NCI-H774 (cell line): ENCODE results near the gene ERG28.
"Not testable (repeated sequence)": the region's sequence is repeated elsewhere in the genome, so short reads cannot be mapped to it uniquely, and the experiment has no call there.

Experiments used
- DNase-seq: peaks from one replicate; lab custom pipeline; 2025; lab: John Stamatoyannopoulos, UW

ERG28 gene

GRCh38 chr14:75660630-75661498, at the start of gene ERG28, which contains the start of gene TTLL5:
Gene ERG28 (minus strand): TSS chr14:75660876. CDS start chr14:75657502, 3,374 bp downstream.
Gene TTLL5 (plus strand): TSS chr14:75661246. CDS start chr14:75663150, 1,904 bp downstream.
- peak; percentile 97 for DNase-seq

DNA sequence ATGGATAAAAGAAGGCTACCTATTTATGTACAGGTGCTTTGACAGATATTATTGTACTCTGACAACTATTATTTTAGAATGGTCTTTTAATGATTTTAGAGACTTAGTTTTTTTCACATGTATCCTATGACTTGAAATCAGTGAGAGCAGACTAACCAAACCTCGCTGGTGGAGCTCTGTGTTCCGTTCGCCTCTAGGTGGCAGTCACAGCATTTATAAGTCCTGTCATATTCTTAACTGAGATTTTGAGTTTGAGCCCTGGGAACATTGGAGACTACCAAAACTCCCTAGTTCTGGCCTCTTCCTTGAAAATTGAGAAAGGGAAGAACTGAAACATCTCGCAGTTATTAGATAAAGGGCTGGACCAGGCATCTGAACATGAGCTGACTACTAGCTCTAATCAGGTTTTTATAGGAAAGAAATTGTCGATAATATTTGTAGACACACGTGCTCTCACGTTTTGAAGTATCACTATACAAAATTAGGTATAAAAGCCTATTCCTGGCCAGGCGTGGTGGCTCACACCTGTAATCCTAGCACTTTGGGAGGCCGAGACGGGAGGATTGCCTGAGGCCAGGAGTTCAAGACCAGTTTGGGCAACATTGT, 48.6 kb upstream of the ERG28 start:
- peak; percentile 15 for DNase-seq

- no peak for DNase-seq
Measured at GRCh38 chr14:75705014-75705413, 44.3 kb upstream of the ERG28 start.

DNA sequence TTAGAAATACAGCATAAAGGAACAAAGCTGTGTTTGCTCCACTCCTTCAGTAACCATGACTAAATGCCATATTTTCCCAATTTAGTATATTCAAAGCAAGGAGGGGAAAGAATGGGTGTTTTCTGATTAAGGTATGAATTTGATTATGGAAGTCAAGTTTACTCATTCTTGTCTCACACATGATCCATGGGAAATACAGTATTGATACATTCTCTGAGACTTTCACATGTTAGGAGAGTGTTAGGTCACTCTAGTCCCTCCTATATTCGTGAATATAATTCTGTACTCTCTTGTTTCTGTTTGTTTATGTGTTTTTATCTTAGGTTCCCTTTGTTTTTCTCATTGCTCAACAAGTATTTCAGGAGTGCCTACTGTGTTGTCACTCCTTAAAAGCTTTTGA, 42.8 kb upstream of the ERG28 start:
- DNase-seq = no peak

GRCh38 chr14:75702616-75703261, 42.1 kb upstream of the ERG28 start:
- DNase-seq = no peak

DNA sequence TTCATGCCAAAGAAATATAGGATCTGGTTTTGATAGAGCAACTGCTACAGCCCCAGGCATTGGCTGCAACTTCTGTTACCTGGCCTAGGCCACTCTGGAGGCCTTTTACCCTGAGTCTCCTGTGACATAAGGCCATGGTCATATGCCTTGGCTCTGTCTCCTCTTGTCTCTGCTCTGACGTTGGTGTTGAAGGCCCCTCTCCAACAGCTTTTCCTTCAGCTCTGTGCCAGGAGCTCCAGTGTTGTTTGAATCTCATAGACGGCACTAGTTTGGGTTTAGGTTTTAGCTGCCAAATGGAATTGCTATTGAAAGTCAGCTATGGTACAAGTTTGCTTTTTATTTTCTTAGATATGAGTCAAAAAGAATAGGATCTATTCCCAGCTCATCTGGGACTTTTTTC, 41.4 kb upstream of the ERG28 start:
- DNase-seq = no peak

- no peak for DNase-seq
Measured at GRCh38 chr14:75700295-75700694, 39.6 kb upstream of the ERG28 start.

- no peak for DNase-seq
Measured at GRCh38 chr14:75699331-75699730, 38.7 kb upstream of the ERG28 start.

GRCh38 chr14:75697918-75698317, 37.2 kb upstream of the ERG28 start:
- no peak for DNase-seq

- no peak for DNase-seq
Measured at GRCh38 chr14:75697386-75697785, 36.7 kb upstream of the ERG28 start.

DNA sequence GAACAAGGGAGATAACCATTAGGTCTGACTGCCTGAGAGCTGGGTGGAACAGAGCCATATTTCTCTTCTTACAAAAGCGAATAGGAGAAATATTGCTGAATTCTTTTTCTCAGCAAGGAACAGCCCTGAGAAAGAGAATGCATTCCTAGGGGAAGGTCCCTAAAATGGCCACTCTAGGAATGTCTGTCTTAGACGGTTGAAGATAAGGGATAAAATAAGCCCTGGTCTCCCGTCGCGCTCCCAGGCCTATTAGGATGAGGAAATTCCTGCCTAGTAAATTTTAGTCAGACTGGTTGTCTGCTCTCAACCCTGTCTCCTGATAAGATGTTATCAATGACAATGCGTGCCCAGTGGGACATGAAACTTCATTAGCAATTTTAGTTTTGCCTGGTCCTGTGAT, 34.3 kb upstream of the ERG28 start:
- DNase-seq = not testable (repeated sequence)

DNA sequence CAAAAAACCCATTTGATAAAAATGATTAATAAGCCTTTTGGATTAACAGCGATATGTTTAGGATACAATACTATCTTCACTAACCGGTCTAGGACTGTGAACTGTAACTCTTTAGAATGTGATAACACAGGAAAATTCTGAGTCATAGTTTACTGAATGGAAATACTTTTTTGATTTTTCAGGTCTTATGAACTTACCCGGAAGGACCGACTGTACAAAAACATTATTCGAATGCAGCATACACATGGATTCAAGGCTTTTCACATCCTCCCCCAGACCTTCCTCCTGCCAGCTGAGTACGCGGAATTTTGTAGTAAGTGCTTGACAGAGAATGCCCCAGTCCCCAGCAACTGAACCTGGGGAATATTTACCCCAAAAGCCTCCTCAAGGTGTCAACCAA, 29.3 kb upstream of the ERG28 start:
- DNase-seq = no peak

DNA sequence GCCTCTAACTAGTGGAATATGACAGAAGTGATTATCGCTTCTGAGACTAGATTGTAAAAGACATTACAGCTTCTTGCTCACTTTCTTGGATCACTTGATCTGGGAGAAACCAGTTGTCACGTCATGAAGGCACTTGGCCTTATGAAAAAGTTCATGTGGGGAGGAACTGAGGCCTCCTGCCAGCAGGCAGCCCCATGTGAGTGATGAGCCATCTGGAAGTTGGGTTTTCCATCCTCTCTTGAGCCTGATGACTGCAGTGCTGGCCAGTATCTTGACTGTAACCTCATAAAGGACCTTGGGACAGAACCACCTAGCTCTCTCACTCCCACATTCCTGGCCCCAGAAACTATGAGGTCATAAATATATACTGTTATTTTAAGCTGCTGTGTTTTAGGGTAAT, 28.3 kb upstream of the ERG28 start:
- no peak for DNase-seq

DNA sequence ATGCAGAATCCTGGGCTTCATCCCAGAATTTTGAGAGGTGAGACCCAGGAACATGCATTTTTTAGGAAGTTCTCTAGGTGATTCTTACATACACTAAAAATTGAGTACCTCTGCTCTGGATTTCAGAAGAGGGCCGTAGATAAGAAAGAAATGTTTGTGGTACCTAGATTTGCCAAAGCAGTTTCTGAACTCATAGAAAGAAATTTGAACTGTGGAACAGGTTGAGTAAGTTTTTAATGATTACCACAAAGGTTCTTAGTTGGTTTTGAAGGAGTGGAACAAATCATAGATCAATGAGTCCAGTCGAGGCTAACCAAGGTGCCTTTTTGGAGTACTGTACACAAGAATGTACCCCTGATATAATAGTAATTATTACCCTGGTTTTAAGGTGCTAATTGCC, 25.2 kb upstream of the ERG28 start:
- DNase-seq = no peak

GRCh38 chr14:75675265-75675960, 14.7 kb upstream of the ERG28 start:
- DNase-seq = no peak

DNA sequence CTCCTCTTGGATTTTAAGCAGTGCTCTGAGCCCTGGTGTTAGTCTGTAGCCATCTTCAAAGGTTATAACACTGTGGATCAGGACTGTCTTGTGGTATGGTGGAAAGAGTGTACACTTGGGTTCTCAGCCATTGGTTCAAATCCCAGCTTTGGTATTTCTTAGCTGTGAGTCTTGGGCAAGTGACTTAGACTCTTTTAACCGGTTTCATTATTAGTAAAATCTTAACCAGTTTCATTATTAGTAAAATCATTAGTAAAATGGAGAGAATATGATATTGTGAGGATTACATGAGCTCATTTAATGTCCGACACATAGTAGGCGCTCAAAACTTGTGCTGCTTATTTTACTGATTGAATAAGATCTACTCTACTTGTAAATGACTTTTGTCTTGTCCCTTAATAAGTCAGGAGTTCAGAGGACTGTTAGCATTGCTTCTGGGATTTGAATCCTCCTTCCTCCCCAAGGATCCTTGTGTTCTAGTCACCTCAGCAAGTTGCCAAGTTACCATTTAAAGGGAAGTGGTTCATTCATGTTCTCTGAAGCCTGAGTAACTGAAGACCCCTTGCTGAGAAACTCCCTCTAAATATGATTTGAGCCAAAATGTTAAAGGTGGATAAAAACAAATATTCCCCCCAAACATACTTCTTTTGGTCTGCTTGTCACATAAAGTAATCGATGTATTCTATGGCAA, 12.8 kb upstream of the ERG28 start:
- no peak for DNase-seq

DNA sequence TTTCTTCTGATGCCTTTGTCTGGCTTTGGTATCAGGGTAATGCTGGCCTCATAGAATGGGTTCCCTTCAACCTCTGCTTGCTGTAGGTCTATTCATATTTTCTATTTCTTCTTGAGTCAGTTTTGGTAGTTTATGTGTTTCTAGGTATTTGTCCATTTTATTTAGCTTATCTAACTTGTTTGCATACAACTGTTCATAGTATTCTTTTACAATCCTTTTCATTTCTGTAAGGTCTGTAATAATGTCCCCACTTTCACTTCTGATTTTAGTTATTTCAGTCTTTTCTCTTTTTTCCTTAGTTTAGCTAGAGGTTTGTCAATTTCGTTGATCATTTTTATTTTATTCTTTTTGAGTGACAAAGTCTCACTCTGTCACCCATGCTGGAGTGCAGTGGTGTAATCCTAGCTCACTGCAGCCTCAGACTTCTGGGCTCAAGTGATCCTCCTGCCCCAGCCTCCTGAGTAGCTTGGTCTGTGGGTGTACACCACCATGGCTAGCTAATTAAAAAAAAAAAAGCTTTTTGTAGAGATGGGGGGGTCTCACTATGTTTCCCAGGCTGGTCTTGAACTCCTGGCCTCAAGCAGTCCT, 12.0 kb upstream of the ERG28 start:
- no peak for DNase-seq

DNA sequence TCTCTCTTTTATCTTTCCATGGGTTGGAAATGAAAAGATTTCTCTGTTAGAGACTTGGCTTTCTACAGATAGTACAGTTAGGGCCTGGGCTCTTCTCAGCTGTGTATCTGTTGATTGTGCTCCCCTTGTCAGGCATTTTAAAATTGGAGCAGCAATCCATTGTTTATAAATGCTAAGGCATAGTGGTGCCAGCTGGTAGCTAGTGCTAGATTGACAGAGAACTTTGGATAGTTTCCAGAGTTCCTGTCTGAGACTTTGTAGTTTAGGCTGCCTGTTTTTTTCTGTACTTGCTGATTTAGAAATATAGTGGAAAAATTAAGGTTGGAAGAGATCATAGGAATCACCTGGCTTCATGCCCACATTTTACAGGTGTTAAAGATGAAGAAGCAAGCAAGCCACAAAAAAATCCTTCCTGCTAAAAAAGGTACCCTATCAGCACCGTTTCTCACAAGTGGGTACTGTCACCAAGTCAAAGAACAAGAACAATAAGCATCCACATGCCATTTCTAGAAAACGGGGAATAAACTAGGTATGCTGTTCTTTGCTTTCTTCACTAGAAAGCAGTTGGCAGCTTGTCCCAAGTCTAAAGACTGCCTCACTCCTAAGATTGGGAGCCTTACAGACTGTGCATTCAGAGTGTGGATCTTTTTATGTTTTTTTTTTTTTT, 6.6 kb upstream of the ERG28 start:
- DNase-seq = no peak

DNA sequence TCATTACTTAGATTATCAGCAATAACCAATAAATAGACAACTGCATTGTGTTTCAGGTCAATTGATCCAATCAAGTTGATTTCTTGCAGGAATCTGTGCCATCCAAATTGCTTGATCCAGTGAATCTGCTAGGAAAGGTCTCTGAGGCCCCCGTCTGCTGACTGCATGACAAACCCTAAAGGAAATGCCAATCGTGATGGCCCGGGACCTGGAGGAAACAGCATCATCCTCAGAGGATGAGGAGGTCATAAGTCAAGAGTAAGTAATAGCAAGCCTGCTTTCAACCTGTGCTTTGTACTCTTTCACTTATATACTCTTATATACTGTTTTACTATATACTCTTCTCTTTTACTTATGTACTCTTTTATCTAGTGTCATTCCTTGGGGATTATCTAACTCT, 2.3 kb upstream of the ERG28 start:
- DNase-seq = no peak

DNA sequence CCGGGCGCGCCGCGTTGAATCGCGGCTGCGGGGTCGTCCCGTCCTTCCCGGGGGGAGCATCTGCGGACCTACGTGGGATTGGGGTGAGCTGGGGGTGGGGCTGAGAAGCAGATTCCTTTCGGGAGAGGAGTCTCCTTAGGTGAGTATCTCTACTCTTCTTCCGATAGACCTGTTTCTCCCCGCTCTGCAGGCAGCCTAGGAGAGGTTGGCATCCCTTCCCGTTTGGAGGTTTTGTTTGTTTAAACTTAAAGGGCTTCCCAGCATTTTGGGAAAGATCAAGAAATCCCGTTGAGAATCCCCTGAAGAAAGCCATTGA, 781 bp upstream of the ERG28 start:
- no peak for DNase-seq

DNA sequence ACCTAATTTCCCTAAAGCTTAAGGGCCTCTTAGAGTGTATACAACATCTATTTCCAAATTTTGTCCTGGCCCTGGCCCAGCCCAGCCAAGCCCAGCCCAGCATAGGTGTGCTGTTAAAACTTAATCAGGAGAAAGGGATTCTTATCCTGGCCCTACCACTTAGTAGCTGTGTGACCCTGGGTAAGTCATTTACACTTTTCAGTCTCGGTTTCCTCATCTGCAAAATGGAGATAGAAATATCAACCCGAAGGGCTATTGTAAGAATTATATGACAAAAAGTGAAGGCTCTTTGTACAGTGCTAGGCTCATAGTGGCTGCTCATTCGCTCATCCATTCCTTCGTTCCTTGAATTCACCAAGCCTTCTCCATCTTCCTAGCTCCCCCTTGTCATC, 442 bp downstream of the ERG28 start:
- DNase-seq = no peak
